ENCODE data around the gene MYRF. TPM values are rescaled to one million over a fixed set of nuclear protein-coding genes. Genes with fewer than 3 reads are reported as not detected.

Gene MYRF
- total and polyA plus RNA-seq, 9 of the 15 experiments (the other 6 are each of a cell fraction or from before 2014, with no cell fraction given), result 2.3 to 25.8 (median 7.1) TPM

GRCh38 chr11:61719978-61720377 lies 32.5 kb upstream of the MYRF start:
- no peak for ATAC-seq
- no peak for TF ChIP-seq U2AF2 (optimal IDR thresholded peaks at IDR 0.05; ENCODE audit: low read depth, low read length)
- TF ChIP-seq ARNT (IDR thresholded peaks at IDR 0.05), result no peak
- TF ChIP-seq ZNF197 (CRISPR knock-in tag; IDR thresholded peaks at IDR 0.05; ENCODE audit: low read depth), result no peak
- no peak for TF ChIP-seq ZNF174 (CRISPR knock-in tag; IDR thresholded peaks at IDR 0.05)
- TF ChIP-seq STAT5B (CRISPR knock-in tag; IDR thresholded peaks at IDR 0.05), result no peak
- no peak for TF ChIP-seq TAF15 (IDR thresholded peaks at IDR 0.05; ENCODE audit: low read depth, low read length)
- TF ChIP-seq FOXK1 (CRISPR knock-in tag; IDR thresholded peaks at IDR 0.05; ENCODE audit: borderline replicate concordance), result no peak
- TF ChIP-seq SPI1 (IDR thresholded peaks at IDR 0.05; ENCODE audit: borderline replicate concordance, low read depth, low read length), result no peak
- no peak for TF ChIP-seq ZBTB7A (IDR thresholded peaks at IDR 0.05; ENCODE audit: borderline replicate concordance, control insufficient read depth, low read depth, low read length)
- TF ChIP-seq CREM (IDR thresholded peaks at IDR 0.05; ENCODE audit: low read depth), result no peak
- TF ChIP-seq RAD51 (IDR thresholded peaks at IDR 0.05; ENCODE audit: borderline replicate concordance, low read depth), result no peak
- no peak for TF ChIP-seq ZNF253 (CRISPR knock-in tag; conservative IDR thresholded peaks at IDR 0.05)
- TF ChIP-seq ELF1 (tag; IDR thresholded peaks at IDR 0.05), result no peak
- peaks cover 5 to 46% of the 10 kb centered on the region in 2 experiments; a peak in 4 of 5 replicates for H3K27me3 ChIP-seq (ENCODE audit: control insufficient read depth in 2 of 2, insufficient read depth in 2 of 2, low read length in 2 of 2)
- BruUV-seq (replicated peaks), result no TSS peak
- no peaks in the 10 kb centered on the region; the same call in 1 of the 2 replicates for H4K20me1 ChIP-seq (replicated peaks; ENCODE audit: control insufficient read depth, insufficient read depth, low read length)
- DNase-seq (ENCODE audit: extremely low read depth in 1 of 4, low spot score in 3 of 4), result no peak
- CTCF ChIA-PET (ENCODE audit: low intra/inter-chr PET ratio), result no interaction called here
- H3K36me3 ChIP-seq (ENCODE audit: control insufficient read depth, insufficient read depth, low read length), result no peaks in the 10 kb centered on the region
- no peaks in the 10 kb centered on the region for H3K9me3 ChIP-seq (replicated peaks; ENCODE audit: control insufficient read depth, insufficient read depth, low read depth, low read length)
- no peak overlapping the region for H3K4me2 ChIP-seq (ENCODE audit: insufficient read depth, low read length)
- no peak overlapping the region for H3K4me3 ChIP-seq
- FAIRE-seq, result no peak
- H3K9ac ChIP-seq (ENCODE audit: insufficient read depth in 1 of 2, low read depth in 2 of 2, low read length in 2 of 2), result 0 out of 4 replicates have a peak overlapping the region, but pooled peaks of 1 of the 2 experiments have one; percentile 2
- peaks cover 0 to 28% of the 10 kb centered on the region in 2 experiments; a peak in 3 of 5 replicates for H3K4me1 ChIP-seq (replicated peaks in 1 of 2; ENCODE audit: control insufficient read depth in 2 of 2, insufficient read depth in 2 of 2, low read length in 2 of 2)
- H3K79me2 ChIP-seq (ENCODE audit: control insufficient read depth, insufficient read depth, low read length), result no peaks in the 10 kb centered on the region
- in situ Hi-C loops (cut with MboI), result no loop called here
- intact Hi-C loops (cut with micrococcal nuclease), result no loop called here
- POLR2A ChIA-PET, result no interaction called here
- H2AFZ ChIP-seq (ENCODE audit: low read depth, low read length), result no peak overlapping the region
- no peaks in the 10 kb centered on the region for H3K9me1 ChIP-seq (ENCODE audit: control insufficient read depth, insufficient read depth, low read length)
- WGBS (ENCODE audit: insufficient coverage, low coverage, missing lambda C conversion rate), result 33% methylated on average over 8 of the region's 12 CpGs
- H3K27ac ChIP-seq (ENCODE audit: extremely low read depth, low read depth, low read length), result no peak overlapping the region

Measured in K562 (cell line).